HepG2 (cell line): ENCODE results near the gene TTC23L. TPM values are rescaled to one million over a fixed set of nuclear protein-coding genes. Genes with fewer than 3 reads are reported as not detected.

Source experiments
- ATAC-seq: fragments of 200-7000 bp; cut with Tn5 transposase; 3 replicates; pipeline ENCODE4 v1.9.1; 2020; ENCODE audit warnings: mild to moderate bottlenecking, moderate library complexity
- BruUV-seq: library from RNA; stranded (reverse); fragments of 400-500 nt; replicated peaks from 2 replicates; lab custom pipeline; 2021; lab: Mats Ljungman, UMichigan
- CTCF ChIA-PET: fragments of 300-600 bp; formaldehyde crosslinking; extraction: SDS; loops from one replicate; lab custom pipeline; 2021; ENCODE audit warnings: low total read pairs, inconsistent platforms, low intra/inter-chr PET ratio; lab: Yijun Ruan, JAX
- POLR2A ChIA-PET: fragments of 350-600 bp; sonication (Branson Sonifier 250); formaldehyde crosslinking; loops from one replicate; lab custom pipeline; 2020; ENCODE audit warnings: antibody characterized with exemption, inconsistent platforms; lab: Yijun Ruan, JAX
- DNase-seq: peaks from one replicate; pipeline ENCODE4 v3.0.0-alpha.2; 2015; ENCODE audit warnings: low spot score
- FAIRE-seq: peaks from 3 replicates; lab custom pipeline; 2011; peaks lifted over from hg19 to GRCh38; lab: Jason Lieb, UNC
- H2AFZ ChIP-seq: one replicate; pipeline ENCODE4 v1.6.1; 2011; ENCODE audit warnings: low read length, inconsistent platforms
- H3K27ac ChIP-seq: fragments of 300-600 bp; 3 replicates; pipeline ENCODE4 v1.8.0; 2011; ENCODE audit warnings: mixed run types, mild to moderate bottlenecking, mixed read lengths, low read length, inconsistent platforms; ENCODE audit not compliant: insufficient read depth; ENCODE audit errors: extremely low read length
- H3K27me3 ChIP-seq, 2 experiments: fragments of 200-600 bp in 1 of 2; 2 replicates in 1 of 2; 3 replicates in 1 of 2; pipeline versions ENCODE4 v1.6.0 to v1.8.0; 2011; ENCODE audit warnings: low read length in 2 of 2, mild to moderate bottlenecking in 2 of 2, moderate library complexity in 2 of 2, inconsistent platforms in 1 of 2; ENCODE audit not compliant: insufficient read depth in 2 of 2, control insufficient read depth in 1 of 2
- H3K36me3 ChIP-seq, 2 experiments: fragments of 200-600 bp in 1 of 2; replicated peaks in 1 of 2; 2 replicates in 1 of 2; 3 replicates in 1 of 2; pipeline versions ENCODE4 v1.5.1 to v1.8.0; 2011; ENCODE audit warnings: low read length in 2 of 2, inconsistent platforms in 1 of 2; ENCODE audit not compliant: insufficient read depth in 2 of 2, control insufficient read depth in 1 of 2
- H3K4me1 ChIP-seq: 2 replicates; pipeline ENCODE4 v1.5.1; 2012; ENCODE audit warnings: low read length, inconsistent platforms; ENCODE audit not compliant: insufficient read depth
- H3K4me2 ChIP-seq: 2 replicates; pipeline ENCODE4 v1.6.0; 2011; ENCODE audit warnings: low read depth, low read length, inconsistent platforms
- H3K4me3 ChIP-seq, 3 experiments: fragments of 200-600 bp in 1 of 3; sonication (generic), shearing (Covaris generic) in 1 of 3; replicated peaks in 1 of 3; 2 replicates each; pipeline ENCODE4 v1.5.1; 2011 to 2016; ENCODE audit warnings: low read length in 3 of 3, inconsistent platforms in 2 of 3, low read depth in 2 of 3, mild to moderate bottlenecking in 2 of 3, control low read depth in 1 of 3, mixed read lengths in 1 of 3; ENCODE audit not compliant: insufficient read depth in 1 of 3
- H3K79me2 ChIP-seq: one replicate; pipeline ENCODE4 v1.6.1; 2011; ENCODE audit warnings: low read length, inconsistent platforms; ENCODE audit not compliant: insufficient read depth
- H3K9ac ChIP-seq: 2 replicates; pipeline ENCODE4 v1.6.0; 2011; ENCODE audit warnings: mild to moderate bottlenecking, low read depth, low read length, inconsistent platforms; ENCODE audit not compliant: insufficient read depth
- H3K9me3 ChIP-seq: 2 replicates; pipeline ENCODE4 v1.5.1; 2012; ENCODE audit warnings: mild to moderate bottlenecking, low read length
- H4K20me1 ChIP-seq: 2 replicates; pipeline ENCODE4 v1.6.0; 2011; ENCODE audit warnings: inconsistent platforms, mild to moderate bottlenecking, low read length, moderate library complexity; ENCODE audit not compliant: insufficient read depth
- GABPA ChIP-seq, 2 experiments: IDR thresholded peaks; 2 replicates each; pipeline ENCODE4 v1.6.1; 2011 to 2016; ENCODE audit warnings: low read depth in 2 of 2, low read length in 1 of 2, missing biosample characterization in 1 of 2, missing genetic modification characterization in 1 of 2
- HDAC1 ChIP-seq: sonication (generic); formaldehyde crosslinking; IDR thresholded peaks from 2 replicates; pipeline ENCODE4 v1.5.1; 2020; ENCODE audit warnings: mild to moderate bottlenecking, missing genetic modification reagents
- SOX13 ChIP-seq, 3 experiments: fragments of 450-650 bp in 1 of 3; sonication (generic) in 1 of 3; formaldehyde crosslinking in 1 of 3; IDR thresholded peaks in 2 of 3; conservative IDR thresholded peaks in 1 of 3; 2 replicates each; pipeline versions ENCODE4 v1.5.0 to v1.6.1; 2016 to 2020; ENCODE audit warnings: antibody characterized with exemption in 1 of 3, mild to moderate bottlenecking in 1 of 3, missing compliant biosample characterization in 1 of 3, missing genetic modification reagents in 1 of 3, moderate library complexity in 1 of 3
- ZNF354B ChIP-seq: sonication (generic); formaldehyde crosslinking; IDR thresholded peaks from 2 replicates; pipeline ENCODE4 v1.8.0; 2022; ENCODE audit warnings: mild to moderate bottlenecking, missing genetic modification reagents
- ZNF512 ChIP-seq: sonication (generic); formaldehyde crosslinking; IDR thresholded peaks from 2 replicates; pipeline ENCODE4 v1.4.0; 2020; ENCODE audit warnings: mild to moderate bottlenecking, missing genetic modification reagents
- ZNF646 ChIP-seq: sonication (generic); formaldehyde crosslinking; IDR thresholded peaks from 2 replicates; pipeline ENCODE4 v1.9.0; 2021; ENCODE audit warnings: mild to moderate bottlenecking, missing genetic modification reagents
- ZNF878 ChIP-seq: sonication (generic); formaldehyde crosslinking; IDR thresholded peaks from 2 replicates; pipeline ENCODE4 v1.8.1; 2023; ENCODE audit warnings: mild to moderate bottlenecking, missing genetic modification reagents, moderate library complexity
- WGBS: methylation state at CpG from one replicate; pipeline ENCODE4 v1.1.6; 2017; ENCODE audit warnings: low lambda C conversion rate; 5-methylcytosine and 5-hydroxymethylcytosine counted together
- in situ Hi-C: cut with HindIII; loops from 2 replicates; pipeline ENCODE4 v1.10.0; 2017; ENCODE audit warnings: low pct_unique_long_range_greater_than_20kb; ENCODE audit not compliant: extremely low pct_ligation_motif_present
- intact Hi-C: fragments of 100-400 bp; cut with micrococcal nuclease; formaldehyde crosslinking; loops from one replicate; pipeline ENCODE4 v1.10.0; 2022; ENCODE audit not compliant: unreplicated experiment
- polyA plus RNA-seq, 8 experiments: library from polyadenylated mRNA; depleted of rRNA in 3 of 8; stranded (reverse) in 7 of 8; unstranded in 1 of 8; fragments of >200 nt; fragmentation: Illumina TruSeq in 4 of 8; extraction: Trizol in 4 of 8; gene quantifications; 2 replicates each; pipeline versions ENCODE4 v1.2.1 to v1.2.3, GENCODE V29; 2011 to 2016; ENCODE audit warnings: low read depth in 4 of 8, missing spikeins in 1 of 8, mixed read lengths in 1 of 8; ENCODE audit not compliant: insufficient read depth in 1 of 8
- total RNA-seq, 5 experiments: library from RNA; depleted of rRNA; stranded (reverse); fragments of >200 nt; fragmentation: Illumina TruSeq; extraction: Trizol; gene quantifications; 2 replicates each; pipeline ENCODE4 v1.2.3, GENCODE V29; 2016; ENCODE audit warnings: low read depth in 1 of 5

The TTC23L gene
- total and polyA plus RNA-seq, 2 of the 13 experiments (the other 11 are each of a cell fraction or from before 2014, with no cell fraction given), result 0.37 to 1.4 TPM

DNA sequence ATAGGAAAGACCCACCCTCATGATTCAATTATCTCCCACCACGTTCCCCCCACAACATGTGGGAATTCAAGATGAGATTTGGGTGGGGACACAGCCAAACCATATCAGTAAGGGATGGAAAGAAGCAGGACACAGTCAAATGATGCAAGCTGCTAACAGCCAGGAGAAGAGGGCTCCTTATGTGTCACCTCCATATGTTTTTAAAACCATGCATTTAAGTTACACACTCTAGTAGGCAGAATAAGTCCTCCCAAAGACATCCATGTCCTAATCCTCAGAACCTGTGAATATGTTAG is 4.2 kb upstream of the TTC23L start:
- H2AFZ ChIP-seq, result no peak overlapping the region
- TF ChIP-seq ZNF878 (CRISPR knock-in tag) (no peak), GABPA (IDR thresholded peaks at IDR 0.05; ENCODE audit: low read depth, low read length) (no peak), GABPA (CRISPR knock-in tag; IDR thresholded peaks at IDR 0.05; ENCODE audit: low read depth) (no peak), HDAC1 (no peak), ZNF354B (CRISPR knock-in tag) (no peak), ZNF512 (CRISPR knock-in tag) (no peak), SOX13 (IDR thresholded peaks at IDR 0.05) (no peak), SOX13 (CRISPR knock-in tag; conservative IDR thresholded peaks at IDR 0.05 in 1 of 2, IDR thresholded peaks at IDR 0.05 in 1 of 2) (no peak), ZNF646 (CRISPR knock-in tag) (no peak)
- ChIA-PET CTCF (no interaction called here), POLR2A (no interaction called here)
- no peak overlapping the region for H3K4me3 ChIP-seq
- no peak for FAIRE-seq
- no peak for ATAC-seq
- 71% methylated on average over 1 of the region's 1 CpG for WGBS
- peaks cover 14% of the 10 kb centered on the region for H3K4me1 ChIP-seq
- H3K27me3 ChIP-seq, result no peaks in the 10 kb centered on the region
- H3K9me3 ChIP-seq, result no peaks in the 10 kb centered on the region
- intact Hi-C loops (loop anchor here (10.0 kb wide), 1 partner anchor 80 kb away; no protein-coding TSS in a partner anchor), in situ Hi-C loops (no loop called here)
- no peak overlapping the region for H3K9ac ChIP-seq
- H4K20me1 ChIP-seq, result no peaks in the 10 kb centered on the region
- peaks cover 2 to 3% of the 10 kb centered on the region in 2 experiments; a peak in 2 of 5 replicates for H3K36me3 ChIP-seq
- no peak overlapping the region for H3K4me2 ChIP-seq
- no TSS peak for BruUV-seq
- H3K79me2 ChIP-seq, result no peaks in the 10 kb centered on the region
- no peak for DNase-seq
- no peak overlapping the region for H3K27ac ChIP-seq
